ENCODE measurements around the gene ZNF423. TPM values are rescaled to one million over a fixed set of nuclear protein-coding genes. Genes with fewer than 3 reads are reported as not detected.

The ZNF423 gene
- polyA plus RNA-seq, 4 donors: 0.54 to 10.3 (median 2.9) TPM; not detected in 1

GRCh38 chr16:49750341-49751000 is 105.4 kb downstream of the ZNF423 start:
- 66 to 71% (median 69%) methylated on average over 15 of the region's 15 CpGs for WGBS, 3 donors
- Histone ChIP-seq H3K36me3 (ENCODE audit: control insufficient read depth in 3 of 3, insufficient read depth in 2 of 3, low read depth in 1 of 3, low read length in 3 of 3) (peaks cover 0 to 2% (median 0%) of the 10 kb centered on the region in 3 donors), H3K27me3 (ENCODE audit: control insufficient read depth in 3 of 3, insufficient read depth in 3 of 3, low read length in 3 of 3) (peaks cover 0 to 3% (median 0%) of the 10 kb centered on the region in 3 donors), H3K9me3 (ENCODE audit: control insufficient read depth in 2 of 2, insufficient read depth in 1 of 2, low read depth in 1 of 2, low read length in 1 of 2) (no peaks in the 10 kb centered on the region), H3K4me1 (ENCODE audit: control insufficient read depth in 3 of 3, insufficient read depth in 2 of 3, low read depth in 1 of 3, low read length in 2 of 3) (peaks cover 0 to 19% (median 3%) of the 10 kb centered on the region in 3 donors), H3K4me3 (ENCODE audit: low read depth in 1 of 3, low read length in 3 of 3) (no peak overlapping the region), H3K27ac (ENCODE audit: low read depth in 1 of 3, low read length in 2 of 3) (no peak overlapping the region)
- DNase-seq: no peak
- FAIRE-seq: no peak

- 63 to 78% (median 74%) methylated on average over 9 of the region's 9 CpGs for WGBS, 3 donors
- Histone ChIP-seq H3K4me1 (ENCODE audit: control insufficient read depth in 3 of 3, insufficient read depth in 2 of 3, low read depth in 1 of 3, low read length in 2 of 3) (peaks cover 0 to 13% (median 3%) of the 10 kb centered on the region in 3 donors), H3K4me3 (ENCODE audit: low read depth in 1 of 3, low read length in 3 of 3) (no peak overlapping the region), H3K9me3 (ENCODE audit: control insufficient read depth in 2 of 2, insufficient read depth in 1 of 2, low read depth in 1 of 2, low read length in 1 of 2) (no peaks in the 10 kb centered on the region), H3K27ac (ENCODE audit: low read depth in 1 of 3, low read length in 2 of 3) (no peak overlapping the region), H3K36me3 (ENCODE audit: control insufficient read depth in 3 of 3, insufficient read depth in 2 of 3, low read depth in 1 of 3, low read length in 3 of 3) (peaks cover 0 to 2% (median 0%) of the 10 kb centered on the region in 3 donors), H3K27me3 (ENCODE audit: control insufficient read depth in 3 of 3, insufficient read depth in 3 of 3, low read length in 3 of 3) (peaks cover 0 to 3% (median 0%) of the 10 kb centered on the region in 3 donors)
- FAIRE-seq (no peak), DNase-seq (no peak)
These were observed 106.1 kb downstream of the ZNF423 start for GRCh38 chr16:49749816-49750215.

- peaks cover 0 to 5% (median 0%) of the 10 kb centered on the region in 3 donors for H3K36me3 ChIP-seq (ENCODE audit: control insufficient read depth in 3 of 3, insufficient read depth in 2 of 3, low read depth in 1 of 3, low read length in 3 of 3)
- WGBS, 3 donors: 16 to 43% (median 30%) methylated on average over 11 of the region's 11 CpGs
- H3K27ac ChIP-seq (ENCODE audit: low read depth in 1 of 3, low read length in 2 of 3): no peak overlapping the region
- no peaks in the 10 kb centered on the region for H3K9me3 ChIP-seq (ENCODE audit: control insufficient read depth in 2 of 2, insufficient read depth in 1 of 2, low read depth in 1 of 2, low read length in 1 of 2)
- H3K4me3 ChIP-seq (ENCODE audit: low read depth in 1 of 3, low read length in 3 of 3): no peak overlapping the region
- peaks cover 0 to 4% (median 0%) of the 10 kb centered on the region in 3 donors for H3K4me1 ChIP-seq (ENCODE audit: control insufficient read depth in 3 of 3, insufficient read depth in 2 of 3, low read depth in 1 of 3, low read length in 2 of 3)
- peaks cover 0 to 3% (median 0%) of the 10 kb centered on the region in 3 donors for H3K27me3 ChIP-seq (ENCODE audit: control insufficient read depth in 3 of 3, insufficient read depth in 3 of 3, low read length in 3 of 3)
- DNase-seq: peak in 1 of 2 donors; percentile 60
- FAIRE-seq: no peak
These were observed 107.6 kb downstream of the ZNF423 start for GRCh38 chr16:49748322-49748721.

- peaks cover 0 to 8% (median 0%) of the 10 kb centered on the region in 3 donors for H3K36me3 ChIP-seq (ENCODE audit: control insufficient read depth in 3 of 3, insufficient read depth in 2 of 3, low read depth in 1 of 3, low read length in 3 of 3)
- WGBS, 3 donors: 85 to 96% (median 93%) methylated on average over 3 of the region's 3 CpGs
- H3K4me3 ChIP-seq (ENCODE audit: low read depth in 1 of 3, low read length in 3 of 3): no peak overlapping the region
- FAIRE-seq: no peak
- no peak for DNase-seq
- peaks cover 0 to 2% (median 0%) of the 10 kb centered on the region in 3 donors for H3K27me3 ChIP-seq (ENCODE audit: control insufficient read depth in 3 of 3, insufficient read depth in 3 of 3, low read length in 3 of 3)
- H3K4me1 ChIP-seq (ENCODE audit: control insufficient read depth in 3 of 3, insufficient read depth in 2 of 3, low read depth in 1 of 3, low read length in 2 of 3): peaks cover 0 to 4% (median 0%) of the 10 kb centered on the region in 3 donors
- H3K9me3 ChIP-seq (ENCODE audit: control insufficient read depth in 2 of 2, insufficient read depth in 1 of 2, low read depth in 1 of 2, low read length in 1 of 2): no peaks in the 10 kb centered on the region
- no peak overlapping the region for H3K27ac ChIP-seq (ENCODE audit: low read depth in 1 of 3, low read length in 2 of 3)
These were observed 108.3 kb downstream of the ZNF423 start for GRCh38 chr16:49747654-49748053.

- FAIRE-seq (no peak), DNase-seq (no peak)
- peaks cover 0 to 4% (median 0%) of the 10 kb centered on the region in 3 donors for H3K4me1 ChIP-seq (ENCODE audit: control insufficient read depth in 3 of 3, insufficient read depth in 2 of 3, low read depth in 1 of 3, low read length in 2 of 3)
- H3K27me3 ChIP-seq (ENCODE audit: control insufficient read depth in 3 of 3, insufficient read depth in 3 of 3, low read length in 3 of 3): no peaks in the 10 kb centered on the region
- H3K36me3 ChIP-seq (ENCODE audit: control insufficient read depth in 3 of 3, insufficient read depth in 2 of 3, low read depth in 1 of 3, low read length in 3 of 3): peaks cover 0 to 8% (median 0%) of the 10 kb centered on the region in 3 donors
- no peaks in the 10 kb centered on the region for H3K9me3 ChIP-seq (ENCODE audit: control insufficient read depth in 2 of 2, insufficient read depth in 1 of 2, low read depth in 1 of 2, low read length in 1 of 2)
- H3K27ac ChIP-seq (ENCODE audit: low read depth in 1 of 3, low read length in 2 of 3): no peak overlapping the region
- no peak overlapping the region for H3K4me3 ChIP-seq (ENCODE audit: low read depth in 1 of 3, low read length in 3 of 3)
- 67 to 84% (median 76%) methylated on average over 13 of the region's 13 CpGs for WGBS, 3 donors
These were observed 109.4 kb downstream of the ZNF423 start for GRCh38 chr16:49746545-49746944.

- WGBS, 3 donors: 87 to 90% (median 89%) methylated on average over 11 of the region's 11 CpGs
- Histone ChIP-seq H3K36me3 (ENCODE audit: control insufficient read depth in 3 of 3, insufficient read depth in 2 of 3, low read depth in 1 of 3, low read length in 3 of 3) (peaks cover 0 to 8% (median 0%) of the 10 kb centered on the region in 3 donors), H3K4me1 (ENCODE audit: control insufficient read depth in 3 of 3, insufficient read depth in 2 of 3, low read depth in 1 of 3, low read length in 2 of 3) (peaks cover 0 to 4% (median 0%) of the 10 kb centered on the region in 3 donors), H3K27me3 (ENCODE audit: control insufficient read depth in 3 of 3, insufficient read depth in 3 of 3, low read length in 3 of 3) (no peaks in the 10 kb centered on the region), H3K9me3 (ENCODE audit: control insufficient read depth in 2 of 2, insufficient read depth in 1 of 2, low read depth in 1 of 2, low read length in 1 of 2) (no peaks in the 10 kb centered on the region), H3K4me3 (ENCODE audit: low read depth in 1 of 3, low read length in 3 of 3) (no peak overlapping the region), H3K27ac (ENCODE audit: low read depth in 1 of 3, low read length in 2 of 3) (no peak overlapping the region)
- no peak for DNase-seq
- no peak for FAIRE-seq
These were observed 110.6 kb downstream of the ZNF423 start for GRCh38 chr16:49745311-49745747.

GRCh38 chr16:49744244-49745220 is 111.4 kb downstream of the ZNF423 start:
- no peak for FAIRE-seq
- Histone ChIP-seq H3K9me3 (ENCODE audit: control insufficient read depth in 2 of 2, insufficient read depth in 1 of 2, low read depth in 1 of 2, low read length in 1 of 2) (no peaks in the 10 kb centered on the region), H3K27ac (ENCODE audit: low read depth in 1 of 3, low read length in 2 of 3) (no peak overlapping the region), H3K27me3 (ENCODE audit: control insufficient read depth in 3 of 3, insufficient read depth in 3 of 3, low read length in 3 of 3) (no peaks in the 10 kb centered on the region), H3K36me3 (ENCODE audit: control insufficient read depth in 3 of 3, insufficient read depth in 2 of 3, low read depth in 1 of 3, low read length in 3 of 3) (peaks cover 0 to 8% (median 0%) of the 10 kb centered on the region in 3 donors), H3K4me3 (ENCODE audit: low read depth in 1 of 3, low read length in 3 of 3) (no peak overlapping the region), H3K4me1 (ENCODE audit: control insufficient read depth in 3 of 3, insufficient read depth in 2 of 3, low read depth in 1 of 3, low read length in 2 of 3) (peaks cover 0 to 4% (median 0%) of the 10 kb centered on the region in 3 donors)
- WGBS, 3 donors: 70 to 82% (median 73%) methylated on average over 18 to 19 of the region's 19 CpGs
- no peak for DNase-seq

GRCh38 chr16:49743658-49744057 is 112.3 kb downstream of the ZNF423 start:
- H3K27me3 ChIP-seq (ENCODE audit: control insufficient read depth in 3 of 3, insufficient read depth in 3 of 3, low read length in 3 of 3): no peaks in the 10 kb centered on the region
- peaks cover 0 to 2% (median 0%) of the 10 kb centered on the region in 3 donors for H3K4me1 ChIP-seq (ENCODE audit: control insufficient read depth in 3 of 3, insufficient read depth in 2 of 3, low read depth in 1 of 3, low read length in 2 of 3)
- no peak for FAIRE-seq
- no peak overlapping the region for H3K4me3 ChIP-seq (ENCODE audit: low read depth in 1 of 3, low read length in 3 of 3)
- H3K27ac ChIP-seq (ENCODE audit: low read depth in 1 of 3, low read length in 2 of 3): no peak overlapping the region
- DNase-seq: no peak
- H3K36me3 ChIP-seq (ENCODE audit: control insufficient read depth in 3 of 3, insufficient read depth in 2 of 3, low read depth in 1 of 3, low read length in 3 of 3): peaks cover 0 to 6% (median 0%) of the 10 kb centered on the region in 3 donors
- H3K9me3 ChIP-seq (ENCODE audit: control insufficient read depth in 2 of 2, insufficient read depth in 1 of 2, low read depth in 1 of 2, low read length in 1 of 2): no peaks in the 10 kb centered on the region
- WGBS, 3 donors: 69 to 83% (median 74%) methylated on average over 10 of the region's 10 CpGs

Measured in small intestine (tissue), 7 donors.